Vagina (tissue), 2 donors: ENCODE measurements around the gene RICTOR. TPM values are rescaled to one million over a fixed set of nuclear protein-coding genes. Genes with fewer than 3 reads are reported as not detected.
"Not testable (repeated sequence)": the region's sequence is repeated elsewhere in the genome, so short reads cannot be mapped to it uniquely, and the experiment has no call there.

ENCODE experiments used
- DNase-seq, 2 donors: peaks; one replicate each; pipeline ENCODE4 v3.0.0-alpha.2; 2017; ENCODE audit errors: extremely low spot score in 2 of 2
- H3K27ac ChIP-seq: fragments of 200-600 bp; sonication (generic); one replicate; pipeline ENCODE4 v1.5.1; 2019
- H3K27me3 ChIP-seq: fragments of 200-600 bp; sonication (generic); one replicate; pipeline ENCODE4 v1.5.1; 2019
- H3K36me3 ChIP-seq, 2 donors: fragments of 200-600 bp; sonication (generic); one replicate each; pipeline ENCODE4 v1.5.1; 2017 to 2019
- H3K4me1 ChIP-seq: fragments of 200-600 bp; sonication (generic); one replicate; pipeline ENCODE4 v1.5.1; 2019
- H3K4me3 ChIP-seq, 2 donors: fragments of 200-600 bp; sonication (generic); 1 replicate in 1 of 2; 2 replicates in 1 of 2; pipeline ENCODE4 v1.5.1; 2016 to 2019
- H3K9me3 ChIP-seq: fragments of 200-600 bp; sonication (generic); one replicate; pipeline ENCODE4 v1.5.1; 2019
- POLR2A ChIP-seq, 2 donors: fragments of 450-650 bp; IDR thresholded peaks; one replicate each; pipeline ENCODE4 v1.6.1; 2017; ENCODE audit warnings: antibody characterized with exemption in 2 of 2, mild to moderate bottlenecking in 2 of 2, moderate library complexity in 2 of 2
- POLR2AphosphoS5 ChIP-seq, 2 donors: sonication (generic); formaldehyde crosslinking; IDR thresholded peaks; one replicate each; pipeline ENCODE4 v1.9.0; 2017; ENCODE audit warnings: antibody characterized with exemption in 2 of 2, mild to moderate bottlenecking in 2 of 2, low read depth in 1 of 2; ENCODE audit not compliant: insufficient read depth in 1 of 2
- intact Hi-C: fragments of 100-400 bp; cut with DNase I; formaldehyde crosslinking; loops from one replicate; pipeline ENCODE4 v1.15.1; 2023
- total RNA-seq: library from RNA; depleted of rRNA; stranded (reverse); fragments of >200 nt; gene quantifications from one replicate; pipeline ENCODE4 v1.2.3, GENCODE V29; 2016
- TF ChIP-seq, protein P1 (sequence below), 3 experiments: fragments of 450-650 bp in 2 of 3; fragments of 200-600 bp in 1 of 3; sonication (generic) in 1 of 3; IDR thresholded peaks; one replicate each; pipeline ENCODE4 v1.5.1; 2017 to 2019; ENCODE audit warnings: antibody characterized with exemption in 3 of 3, mild to moderate bottlenecking in 2 of 3, moderate library complexity in 2 of 3

Gene RICTOR
- total RNA-seq, 1 donor from 2014 or later = 39.3 TPM

DNA sequence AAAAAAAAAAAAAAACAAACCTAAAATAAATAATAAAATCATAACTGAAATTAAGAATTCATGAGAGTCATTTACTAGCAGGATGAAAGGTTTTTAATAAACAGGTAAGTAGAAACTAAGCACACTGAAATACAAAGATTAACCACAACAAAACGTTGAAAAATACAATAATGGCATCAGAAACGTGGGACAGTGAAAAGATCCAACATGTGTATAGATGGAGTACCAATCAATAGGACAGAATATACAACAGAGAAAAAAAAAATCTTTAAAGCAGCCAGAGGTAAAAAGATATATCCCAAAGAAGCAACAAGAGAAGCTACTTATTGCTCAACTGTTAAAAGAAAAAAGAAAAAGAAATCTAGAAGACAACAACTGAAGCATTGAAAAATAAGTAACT, 75.2 kb downstream of the RICTOR start:
- no peaks in the 10 kb centered on the region for H3K4me1 ChIP-seq
- no peak overlapping the region for H3K27ac ChIP-seq
- intact Hi-C loops = no loop called here
- TF ChIP-seq POLR2AphosphoS5 (IDR thresholded peaks at IDR 0.05; ENCODE audit: insufficient read depth in 1 of 2, low read depth in 1 of 2) = no peak
- TF ChIP-seq, protein P1, sequence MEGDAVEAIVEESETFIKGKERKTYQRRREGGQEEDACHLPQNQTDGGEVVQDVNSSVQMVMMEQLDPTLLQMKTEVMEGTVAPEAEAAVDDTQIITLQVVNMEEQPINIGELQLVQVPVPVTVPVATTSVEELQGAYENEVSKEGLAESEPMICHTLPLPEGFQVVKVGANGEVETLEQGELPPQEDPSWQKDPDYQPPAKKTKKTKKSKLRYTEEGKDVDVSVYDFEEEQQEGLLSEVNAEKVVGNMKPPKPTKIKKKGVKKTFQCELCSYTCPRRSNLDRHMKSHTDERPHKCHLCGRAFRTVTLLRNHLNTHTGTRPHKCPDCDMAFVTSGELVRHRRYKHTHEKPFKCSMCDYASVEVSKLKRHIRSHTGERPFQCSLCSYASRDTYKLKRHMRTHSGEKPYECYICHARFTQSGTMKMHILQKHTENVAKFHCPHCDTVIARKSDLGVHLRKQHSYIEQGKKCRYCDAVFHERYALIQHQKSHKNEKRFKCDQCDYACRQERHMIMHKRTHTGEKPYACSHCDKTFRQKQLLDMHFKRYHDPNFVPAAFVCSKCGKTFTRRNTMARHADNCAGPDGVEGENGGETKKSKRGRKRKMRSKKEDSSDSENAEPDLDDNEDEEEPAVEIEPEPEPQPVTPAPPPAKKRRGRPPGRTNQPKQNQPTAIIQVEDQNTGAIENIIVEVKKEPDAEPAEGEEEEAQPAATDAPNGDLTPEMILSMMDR (IDR thresholded peaks at IDR 0.05) = no peak
- no peaks in the 10 kb centered on the region for H3K9me3 ChIP-seq
- H3K4me3 ChIP-seq = no peak overlapping the region
- no peak for DNase-seq
- H3K36me3 ChIP-seq = no peaks in the 10 kb centered on the region
- H3K27me3 ChIP-seq = no peaks in the 10 kb centered on the region

GRCh38 chr5:38997591-38997990, 76.6 kb downstream of the RICTOR start:
- Histone ChIP-seq H3K27me3 (no peaks in the 10 kb centered on the region), H3K9me3 (no peaks in the 10 kb centered on the region), H3K4me1 (no peaks in the 10 kb centered on the region), H3K36me3 (no peaks in the 10 kb centered on the region), H3K4me3 (no peak overlapping the region), H3K27ac (no peak overlapping the region)
- DNase-seq = no peak
- TF ChIP-seq POLR2AphosphoS5 (IDR thresholded peaks at IDR 0.05; ENCODE audit: insufficient read depth in 1 of 2, low read depth in 1 of 2) (no peak), POLR2A (IDR thresholded peaks at IDR 0.05) (no peak)
- TF ChIP-seq, protein P1 (IDR thresholded peaks at IDR 0.05) = no peak
- intact Hi-C loops = no loop called here

DNA sequence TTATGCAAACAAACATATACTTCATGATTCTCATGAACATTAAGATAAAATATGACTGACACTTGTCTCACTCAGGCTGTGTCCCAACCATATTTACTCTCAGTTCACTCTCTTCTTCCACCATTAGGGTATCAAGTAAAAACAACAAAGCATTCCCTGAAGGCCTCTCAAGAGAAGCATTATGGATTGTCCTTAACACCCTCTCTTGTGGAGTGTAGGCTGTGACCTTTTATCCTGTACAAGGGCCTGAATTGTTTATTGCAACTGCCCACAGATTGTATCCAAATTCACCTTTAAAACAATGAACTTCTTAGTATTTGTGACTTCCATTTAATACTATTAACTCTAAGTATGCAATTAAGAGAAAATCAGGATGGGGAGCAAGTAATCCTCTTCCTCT, 78.1 kb downstream of the RICTOR start:
- no peaks in the 10 kb centered on the region for H3K9me3 ChIP-seq
- no peak overlapping the region for H3K27ac ChIP-seq
- no peaks in the 10 kb centered on the region for H3K36me3 ChIP-seq
- DNase-seq = no peak
- no peaks in the 10 kb centered on the region for H3K4me1 ChIP-seq
- intact Hi-C loops = no loop called here
- H3K4me3 ChIP-seq = no peak overlapping the region
- TF ChIP-seq POLR2AphosphoS5 (IDR thresholded peaks at IDR 0.05; ENCODE audit: insufficient read depth in 1 of 2, low read depth in 1 of 2) = no peak
- TF ChIP-seq, protein P1 (IDR thresholded peaks at IDR 0.05) = no peak
- no peak for TF ChIP-seq POLR2A (IDR thresholded peaks at IDR 0.05)
- H3K27me3 ChIP-seq = no peaks in the 10 kb centered on the region

DNA sequence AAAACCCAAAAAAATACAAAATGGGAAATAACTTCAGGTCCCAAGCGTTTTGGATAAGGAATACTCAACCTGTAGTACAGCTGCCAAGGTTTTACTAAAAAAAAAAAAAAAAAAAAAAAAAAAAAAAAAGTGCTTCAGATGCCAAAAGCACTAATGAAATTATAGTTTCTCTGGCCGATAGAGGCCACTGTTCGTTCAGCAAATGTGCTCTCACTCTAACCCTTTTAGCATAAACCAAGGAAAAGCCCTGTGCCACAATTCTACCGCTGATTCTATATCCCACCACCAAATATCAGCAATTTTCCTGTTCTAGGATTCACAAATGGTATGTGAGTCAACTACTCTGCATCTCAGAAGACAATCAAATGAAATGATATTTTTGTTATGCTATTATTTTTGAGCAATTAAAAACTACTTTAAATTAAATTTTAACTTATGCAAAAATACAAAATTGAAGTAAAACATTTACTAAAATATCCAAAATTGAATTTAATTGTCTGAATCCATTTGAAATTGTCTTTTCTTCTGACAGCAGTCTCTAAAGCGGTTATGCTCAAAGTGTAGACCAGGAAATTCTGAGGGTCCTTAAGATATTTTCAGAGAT, 79.8 kb downstream of the RICTOR start:
- H3K4me3 ChIP-seq = no peak overlapping the region
- no peak for DNase-seq
- no peaks in the 10 kb centered on the region for H3K9me3 ChIP-seq
- peaks cover 0 to 6% of the 10 kb centered on the region in 2 donors for H3K36me3 ChIP-seq
- TF ChIP-seq, protein P1 (IDR thresholded peaks at IDR 0.05) = peak; percentile 25 to 33 (median 29)
- TF ChIP-seq POLR2A (IDR thresholded peaks at IDR 0.05) = no peak
- no peak for TF ChIP-seq POLR2AphosphoS5 (IDR thresholded peaks at IDR 0.05; ENCODE audit: insufficient read depth in 1 of 2, low read depth in 1 of 2)
- H3K27me3 ChIP-seq = no peaks in the 10 kb centered on the region
- H3K27ac ChIP-seq = no peak overlapping the region
- intact Hi-C loops = no loop called here
- H3K4me1 ChIP-seq = no peaks in the 10 kb centered on the region

DNA sequence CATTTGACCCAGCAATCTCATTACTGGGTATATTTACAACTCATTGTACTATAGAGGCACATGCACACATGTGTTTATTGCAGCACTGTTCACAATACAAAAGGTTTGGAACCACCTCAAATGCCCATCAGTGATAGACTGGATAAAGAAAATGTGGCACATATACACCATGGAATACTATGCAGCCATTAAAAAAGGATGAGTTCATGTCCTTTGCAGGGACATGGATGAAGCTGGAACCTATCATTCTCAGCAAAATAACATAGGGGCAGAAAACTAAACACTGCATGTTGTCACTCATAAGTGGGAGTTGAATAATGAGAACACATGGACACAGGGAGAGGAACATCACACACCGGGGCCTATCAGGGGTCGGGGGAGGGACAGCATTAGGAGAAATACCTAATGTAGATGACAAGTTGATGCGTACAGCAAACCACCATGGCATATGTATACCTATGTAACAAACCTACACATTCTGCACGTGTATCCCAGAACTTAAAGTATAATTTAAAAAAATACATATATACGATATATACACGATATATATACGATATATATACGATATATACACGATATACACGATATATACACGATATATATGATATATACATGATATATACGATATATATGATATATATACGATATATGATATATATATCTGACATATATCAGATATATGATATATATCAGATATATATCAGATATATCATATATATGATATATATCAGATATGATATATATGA, 84.1 kb downstream of the RICTOR start:
- H3K36me3 ChIP-seq = peaks cover 0 to 12% of the 10 kb centered on the region in 2 donors
- intact Hi-C loops, H3K9me3 ChIP-seq, H3K4me1 ChIP-seq, H3K27me3 ChIP-seq, H3K4me3 ChIP-seq, H3K27ac ChIP-seq, DNase-seq: not testable (repeated sequence)
